ENCODE data around the gene TRPM2. TPM values are rescaled to one million over a fixed set of nuclear protein-coding genes. Genes with fewer than 3 reads are reported as not detected.
"Not testable (repeated sequence)": the region's sequence is repeated elsewhere in the genome, so short reads cannot be mapped to it uniquely, and the experiment has no call there.

TRPM2 gene
- polyA plus RNA-seq, 5 donors, result 0.93 to 2.4 (median 1.6) TPM

DNA sequence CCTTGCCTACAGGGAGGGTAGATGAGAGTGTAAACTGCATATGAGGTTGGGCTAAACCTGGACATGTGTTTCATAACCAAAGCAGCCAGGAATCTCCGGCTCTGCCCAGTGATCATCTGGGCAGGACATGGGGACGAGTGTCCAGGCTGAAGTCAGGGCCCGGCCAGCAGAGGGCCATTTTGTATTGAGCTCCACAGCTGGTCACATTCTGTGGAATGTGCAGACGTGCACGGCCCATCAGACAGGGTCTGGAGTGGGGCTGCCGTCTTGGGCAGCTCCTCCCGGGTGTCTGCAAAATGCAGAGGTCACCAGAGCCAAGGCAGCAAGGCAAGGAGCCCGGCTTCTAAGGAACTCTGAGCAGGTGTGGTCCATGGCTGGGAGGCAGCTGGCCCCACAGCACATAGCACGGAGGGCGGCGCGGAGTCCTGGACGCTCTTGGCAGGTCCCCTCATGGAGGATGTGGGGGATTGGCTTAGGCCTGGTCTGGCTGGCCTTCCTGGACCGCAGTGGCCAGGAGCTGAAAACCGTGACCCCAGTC is 108.1 kb downstream of the TRPM2 start:
- no peak for DNase-seq

DNA sequence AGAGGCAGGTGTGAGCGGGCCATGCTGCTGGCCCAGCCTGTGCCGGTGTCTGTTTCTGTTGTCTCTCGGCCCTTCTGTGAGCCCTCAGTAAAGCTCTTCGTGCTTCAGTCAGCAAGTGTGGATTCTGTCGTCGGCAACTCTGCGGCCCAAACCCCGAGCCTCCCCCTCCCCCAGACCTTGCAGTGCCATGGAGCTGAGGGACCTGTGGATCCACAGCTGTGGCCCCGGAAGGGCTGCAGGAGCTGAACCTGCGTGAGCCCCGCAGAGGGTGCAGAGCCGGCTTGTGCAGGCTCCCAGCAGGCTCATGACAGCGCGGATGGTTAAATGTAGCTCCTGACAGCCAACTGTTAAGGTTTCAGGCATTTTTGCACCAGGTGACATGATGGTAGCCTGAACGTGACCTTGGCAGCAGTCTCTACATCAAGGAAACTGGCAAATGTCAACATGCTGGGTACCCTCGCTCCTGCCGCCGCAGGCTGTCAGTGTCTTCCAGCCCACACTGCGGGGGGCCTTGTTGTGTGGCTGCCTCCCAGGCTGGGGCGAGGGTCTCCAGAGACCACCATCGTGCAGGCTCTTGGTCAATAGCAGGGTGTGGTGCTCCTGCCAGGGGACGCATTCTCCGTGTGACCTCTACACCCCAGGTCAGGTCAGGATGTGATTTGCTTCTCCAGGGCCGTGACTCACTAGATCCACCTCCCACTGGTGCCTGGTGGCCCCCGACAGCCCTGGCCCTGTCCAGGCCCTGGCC is 108.8 kb downstream of the TRPM2 start:
- no peak for DNase-seq

DNA sequence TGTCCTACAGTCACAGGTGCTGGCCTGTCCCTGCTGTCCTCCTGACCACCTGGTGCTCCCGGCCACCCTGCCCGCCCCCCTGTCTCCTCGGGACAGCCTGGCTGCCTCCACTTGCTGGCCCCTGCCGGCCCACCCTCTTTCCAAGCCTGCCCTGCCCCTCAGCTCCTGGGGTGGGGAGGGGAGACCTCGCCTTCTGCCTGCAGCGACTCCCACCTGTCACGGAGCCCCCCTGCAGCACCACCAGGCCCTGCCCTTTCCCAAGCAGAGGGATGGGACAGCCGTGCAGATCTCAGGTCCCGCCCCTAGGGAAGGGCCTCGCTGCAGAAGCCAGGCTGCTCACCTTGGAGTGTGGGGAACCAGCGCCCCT is 109.4 kb downstream of the TRPM2 start:
- DNase-seq, result no peak

GRCh38 chr21:44463724-44464123 is 110.3 kb downstream of the TRPM2 start:
- no peak for DNase-seq

- no peak for DNase-seq
These were observed 110.9 kb downstream of the TRPM2 start for GRCh38 chr21:44464351-44464750.

DNA sequence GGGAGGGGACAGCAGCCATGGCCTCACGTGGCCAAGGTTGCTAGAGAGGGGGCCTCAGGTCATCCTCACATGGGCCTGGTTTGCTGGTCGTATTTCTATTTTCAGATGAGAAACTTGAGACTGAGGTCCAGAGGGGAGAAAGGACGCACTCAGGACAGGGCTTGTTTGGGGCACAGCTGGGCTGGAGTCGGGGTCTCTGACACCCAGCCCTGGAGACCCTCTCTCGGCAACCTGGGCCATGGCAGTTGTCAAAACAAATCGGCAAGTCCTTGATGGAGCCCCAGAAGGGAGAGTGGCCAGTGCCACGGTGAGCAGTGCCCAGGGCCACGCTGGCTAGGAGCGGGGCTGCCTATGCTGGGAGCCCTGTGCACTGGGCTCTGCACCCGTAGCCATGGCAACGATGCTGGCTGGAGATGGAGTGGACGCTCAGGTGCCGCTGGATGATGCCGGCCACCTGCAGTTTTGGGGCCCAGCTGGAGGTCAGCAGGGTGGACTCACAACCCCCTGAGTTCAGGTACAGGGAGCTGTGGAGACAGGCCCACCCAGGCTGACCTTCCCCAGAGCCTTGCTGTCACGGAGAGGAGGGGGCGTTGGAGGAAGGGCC is 113.0 kb downstream of the TRPM2 start:
- no peak for DNase-seq

DNA sequence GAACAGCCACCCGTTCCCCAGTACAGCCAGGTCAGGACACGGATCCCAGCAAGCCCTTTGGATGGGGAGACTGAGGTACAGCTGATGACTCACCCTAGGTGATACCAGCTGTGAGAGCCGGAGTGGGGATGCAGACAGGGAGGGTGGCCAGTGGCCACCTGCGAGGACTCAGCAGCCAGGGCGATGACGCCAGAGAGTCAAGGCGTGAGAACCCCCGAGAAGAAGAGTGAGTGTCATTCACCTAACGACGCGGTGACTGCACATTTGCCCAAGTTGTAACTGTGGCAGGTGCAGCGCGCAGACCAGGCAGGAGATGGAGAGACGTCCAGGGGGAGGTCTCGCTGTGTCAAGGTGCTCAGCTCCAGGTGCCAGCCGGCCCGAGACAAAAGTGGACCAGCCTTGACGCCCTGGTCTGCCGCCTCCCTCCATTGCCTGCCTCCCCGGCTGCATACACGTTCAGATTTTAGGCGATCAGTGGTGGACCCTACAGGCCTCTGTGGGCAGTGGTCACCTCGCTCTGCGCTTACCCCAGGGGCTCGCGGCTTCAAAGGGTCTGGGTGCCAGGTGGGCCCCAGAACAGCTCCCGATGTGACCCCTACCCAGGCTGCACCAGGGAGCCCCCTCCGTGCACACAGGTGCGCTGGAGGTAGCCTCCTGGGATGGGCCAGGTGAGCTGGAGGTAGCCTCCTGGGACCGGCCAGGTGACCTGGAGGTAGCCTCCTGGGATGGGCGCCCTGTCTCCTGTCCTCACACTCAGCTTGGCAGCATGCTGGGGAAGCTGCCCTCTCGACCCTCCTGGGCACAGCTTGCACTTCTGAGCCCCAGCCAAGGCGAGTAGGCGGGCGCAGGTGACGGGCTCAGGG is 113.8 kb downstream of the TRPM2 start:
- DNase-seq, result no peak

- no peak for DNase-seq
These were observed 114.4 kb downstream of the TRPM2 start for GRCh38 chr21:44467859-44468195.

DNA sequence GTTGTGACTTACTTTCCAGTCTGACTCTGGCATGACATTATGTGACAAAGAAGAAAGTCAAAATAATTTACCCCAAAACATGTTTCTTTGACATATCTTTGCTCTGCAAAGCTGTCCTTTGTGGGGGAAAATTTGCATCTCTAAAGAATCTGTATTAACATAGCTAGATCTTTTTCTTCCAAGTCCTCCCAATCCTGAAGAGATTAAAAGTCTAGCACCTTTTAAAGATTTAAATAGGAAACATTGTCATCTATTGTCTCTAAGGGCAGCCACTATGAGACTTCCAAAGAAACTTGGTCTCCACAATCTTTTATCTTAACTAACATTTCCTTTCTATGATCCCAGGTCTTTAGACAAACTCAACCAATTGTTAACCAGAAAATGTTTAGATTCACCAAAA is 117.9 kb downstream of the TRPM2 start:
- DNase-seq, result no peak

- DNase-seq, result no peak
These were observed 118.6 kb downstream of the TRPM2 start for GRCh38 chr21:44471996-44472395.

DNA sequence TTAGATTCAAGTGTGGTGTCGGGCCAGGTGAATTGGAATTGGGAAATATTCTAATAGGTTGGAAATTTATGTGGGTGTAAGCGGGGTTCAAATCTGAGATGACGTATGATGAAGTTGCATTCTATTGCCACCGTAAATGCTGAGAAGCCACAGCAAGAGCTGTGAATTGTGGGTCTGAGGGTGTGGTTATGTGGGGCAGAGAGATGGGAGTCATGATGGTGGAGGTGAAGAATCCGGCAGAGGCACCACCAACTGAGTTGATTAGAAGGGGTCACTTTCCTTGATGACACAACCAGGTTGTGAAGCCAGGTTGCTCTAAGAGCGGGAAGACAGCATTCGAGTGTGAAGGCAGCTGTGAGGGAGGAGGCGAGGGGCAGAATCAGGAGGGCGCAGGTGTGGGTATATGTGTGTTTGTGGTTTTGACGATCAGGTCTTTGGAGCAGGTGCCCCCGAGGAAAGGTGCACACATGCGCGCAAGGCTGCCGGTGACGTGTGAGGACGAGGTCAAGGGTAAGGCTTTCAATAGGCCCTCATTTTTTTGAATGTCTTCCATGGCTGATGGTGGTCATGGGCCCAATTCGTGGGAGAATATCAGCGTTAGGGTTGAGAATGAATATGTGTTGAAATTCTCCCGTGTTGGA is 120.6 kb downstream of the TRPM2 start:
- no peak for DNase-seq

DNA sequence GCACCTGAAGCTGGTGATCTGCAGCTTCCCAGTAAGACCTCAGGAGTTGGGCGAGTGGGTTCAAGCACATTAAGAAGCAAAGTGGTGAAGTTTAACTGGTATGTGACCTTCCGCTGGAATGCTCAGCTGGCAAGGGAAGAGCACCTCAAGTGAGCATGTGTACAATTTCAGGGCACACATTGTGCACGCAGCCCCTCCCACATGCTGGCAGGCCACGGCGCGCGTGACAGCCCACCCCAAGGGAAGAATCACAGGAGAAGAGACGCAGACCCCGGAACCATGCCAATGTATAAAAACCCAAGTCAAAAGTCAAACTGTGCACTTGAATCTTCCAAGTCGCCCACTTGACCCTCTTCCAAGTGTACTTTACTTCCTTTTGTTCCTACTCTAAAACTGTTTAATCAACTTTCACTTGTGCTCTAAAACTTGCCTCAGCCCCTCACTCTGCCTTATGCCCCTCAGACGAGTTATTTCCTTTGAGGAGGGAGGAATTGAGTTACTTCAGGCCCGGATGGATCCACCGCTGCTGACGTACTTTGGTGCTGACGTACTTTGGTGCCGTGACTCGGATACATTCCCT is 121.9 kb downstream of the TRPM2 start:
- no peak for DNase-seq

GRCh38 chr21:44477131-44477530 is 123.7 kb downstream of the TRPM2 start:
- no peak for DNase-seq

DNA sequence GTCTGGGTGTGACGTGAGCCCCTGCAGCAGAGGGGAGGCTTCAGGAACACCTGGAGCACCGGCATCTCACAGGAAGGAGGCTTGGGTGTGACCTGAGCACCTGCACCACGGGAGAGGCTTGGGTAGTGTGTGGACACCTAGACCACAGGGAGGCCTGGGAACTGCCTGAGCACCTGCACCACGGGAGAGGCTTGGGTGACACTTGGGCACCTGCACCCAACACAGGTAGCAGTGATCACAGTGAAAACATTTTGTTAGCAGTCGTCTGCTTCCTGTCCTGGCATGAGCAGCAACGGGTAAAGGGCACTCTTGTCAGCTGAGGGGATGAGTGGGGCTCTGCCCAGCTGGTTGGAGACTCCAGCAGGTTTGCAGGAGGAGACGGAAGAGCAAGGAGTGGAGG is 124.3 kb downstream of the TRPM2 start:
- no peak for DNase-seq

GRCh38 chr21:44478124-44478800 is 124.8 kb downstream of the TRPM2 start:
- DNase-seq, result no peak

DNA sequence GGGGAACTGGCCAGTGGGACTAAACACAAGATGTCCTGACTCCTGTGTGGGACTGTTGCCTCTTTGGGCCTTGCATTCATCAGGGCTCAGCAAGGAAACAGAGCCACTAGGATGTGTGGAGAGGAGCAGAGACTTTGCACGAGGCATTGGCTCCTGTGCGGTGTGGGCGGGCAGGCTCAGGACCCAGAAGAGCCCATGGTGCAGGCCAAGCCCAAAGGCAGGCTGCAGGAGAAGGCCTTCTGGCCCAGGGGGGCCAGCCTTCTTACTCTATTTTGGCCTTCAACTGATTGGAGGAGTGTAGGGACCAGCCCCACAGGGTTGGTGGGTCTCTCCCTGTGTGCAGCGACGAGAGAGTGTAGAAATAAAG is 125.4 kb downstream of the TRPM2 start:
- DNase-seq, result no peak

GRCh38 chr21:44479556-44480199 is 126.3 kb downstream of the TRPM2 start:
- DNase-seq, result not testable (repeated sequence)

GRCh38 chr21:44480200-44481053 is 127.0 kb downstream of the TRPM2 start:
- DNase-seq, result no peak

DNA sequence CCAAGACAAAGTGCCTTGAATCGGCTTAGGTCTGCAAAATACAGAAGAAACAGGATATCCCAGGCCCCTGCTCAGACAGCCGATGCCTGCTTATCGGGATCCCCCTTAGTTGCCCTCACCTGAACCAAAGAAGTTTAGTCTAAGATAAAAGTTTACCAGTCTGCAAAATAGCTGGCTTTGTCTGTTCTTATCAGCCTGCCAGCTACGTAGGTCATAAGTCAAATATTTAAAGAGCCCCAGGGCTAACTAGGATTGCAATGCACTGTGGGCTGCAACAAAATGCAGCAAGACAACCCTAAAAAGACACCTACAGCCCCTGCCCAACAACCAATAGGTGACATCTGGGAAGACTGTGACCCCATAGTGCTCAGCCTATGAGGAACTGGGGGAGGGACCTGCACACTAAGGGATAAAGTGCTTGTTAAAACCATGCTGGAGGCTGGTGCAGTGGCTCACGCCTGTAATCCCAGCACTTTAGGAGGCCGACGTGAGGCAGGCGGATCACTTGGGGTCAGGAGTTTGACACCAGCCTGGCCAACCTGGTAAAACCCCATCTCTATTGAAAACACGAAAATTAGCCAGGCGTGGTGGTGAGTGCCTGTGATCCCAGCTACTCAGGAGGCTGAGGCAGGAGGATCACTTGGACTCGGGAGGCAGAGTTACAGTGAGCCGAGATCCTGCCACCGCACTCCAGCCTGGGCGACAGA is 129.3 kb downstream of the TRPM2 start:
- no peak for DNase-seq
